GM19455 (cell line): Measurements from ENCODE around the gene SPRY1.

ENCODE experiments used
- ATAC-seq: cut with Tn5 transposase; IDR thresholded peaks from one replicate; pipeline ENCODE4 v1.9.1; 2021; ENCODE audit not compliant: unreplicated experiment

SPRY1 gene, protein sequence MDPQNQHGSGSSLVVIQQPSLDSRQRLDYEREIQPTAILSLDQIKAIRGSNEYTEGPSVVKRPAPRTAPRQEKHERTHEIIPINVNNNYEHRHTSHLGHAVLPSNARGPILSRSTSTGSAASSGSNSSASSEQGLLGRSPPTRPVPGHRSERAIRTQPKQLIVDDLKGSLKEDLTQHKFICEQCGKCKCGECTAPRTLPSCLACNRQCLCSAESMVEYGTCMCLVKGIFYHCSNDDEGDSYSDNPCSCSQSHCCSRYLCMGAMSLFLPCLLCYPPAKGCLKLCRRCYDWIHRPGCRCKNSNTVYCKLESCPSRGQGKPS

GRCh38 chr4:123396307-123397143, at the start of gene SPRY1:
Gene SPRY1, plus strand, starts transcription at chr4:123396795. Its CDS starts 4,797 bp downstream, at chr4:123401592.
- ATAC-seq, result peak; percentile 46

DNA sequence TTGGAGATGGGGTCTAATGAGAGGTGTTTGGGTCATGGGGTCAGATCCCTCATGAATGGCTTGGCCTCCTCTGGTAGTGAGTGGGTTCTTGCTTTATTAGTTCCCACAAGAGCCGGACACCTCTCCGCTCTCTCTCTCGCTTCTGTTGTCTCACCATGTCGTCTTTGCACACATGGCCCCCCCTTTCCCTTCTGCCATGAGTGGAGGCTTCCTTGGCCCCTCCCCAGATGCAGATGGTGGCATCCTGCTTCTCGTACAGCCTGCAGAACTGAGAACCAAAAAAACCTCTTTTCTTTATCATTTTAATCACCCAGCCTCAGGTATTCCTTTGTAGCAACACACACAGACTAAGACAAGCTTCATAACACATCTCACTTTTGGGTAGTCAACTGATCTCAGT, 49.6 kb upstream of the SPRY1 start:
- ATAC-seq, result no peak

DNA sequence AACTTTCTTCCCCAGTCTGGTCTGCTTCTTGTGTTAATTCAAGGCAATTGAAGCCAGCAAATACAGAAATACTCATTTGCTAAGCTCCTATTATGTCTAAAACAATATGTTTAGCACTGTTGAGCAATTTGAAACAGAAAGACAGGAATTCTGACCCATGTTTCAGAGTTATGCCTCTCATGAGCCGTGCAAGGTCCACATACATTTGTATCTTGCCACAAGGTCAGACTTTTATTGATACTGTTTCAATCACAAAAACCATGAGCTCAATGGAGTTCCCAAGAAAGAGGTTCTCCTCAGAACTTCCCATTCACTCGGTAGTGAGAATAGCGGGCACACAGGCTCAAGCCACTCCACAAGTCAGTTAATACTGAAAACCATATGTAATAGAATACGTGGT, 47.6 kb upstream of the SPRY1 start:
- ATAC-seq, result no peak

- ATAC-seq, result no peak
These were observed 47.0 kb upstream of the SPRY1 start for GRCh38 chr4:123349421-123350190.

DNA sequence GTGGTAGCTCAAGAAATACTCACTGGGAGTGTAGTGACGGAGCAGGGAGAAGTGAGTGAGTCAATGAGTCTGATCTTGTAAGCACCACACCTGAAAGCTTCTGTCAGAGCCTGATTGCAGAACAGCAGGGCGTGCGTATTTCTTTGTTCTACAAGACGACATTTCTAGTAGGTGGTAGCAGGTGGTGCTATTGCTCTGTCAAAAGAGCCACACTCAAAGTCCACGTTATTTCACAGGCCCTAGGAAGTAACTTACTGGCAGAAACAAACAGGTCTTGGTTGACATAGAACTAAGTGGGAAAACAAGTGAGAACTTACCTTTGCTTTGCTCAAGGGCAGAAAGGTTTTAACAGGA, 46.4 kb upstream of the SPRY1 start:
- ATAC-seq, result no peak

DNA sequence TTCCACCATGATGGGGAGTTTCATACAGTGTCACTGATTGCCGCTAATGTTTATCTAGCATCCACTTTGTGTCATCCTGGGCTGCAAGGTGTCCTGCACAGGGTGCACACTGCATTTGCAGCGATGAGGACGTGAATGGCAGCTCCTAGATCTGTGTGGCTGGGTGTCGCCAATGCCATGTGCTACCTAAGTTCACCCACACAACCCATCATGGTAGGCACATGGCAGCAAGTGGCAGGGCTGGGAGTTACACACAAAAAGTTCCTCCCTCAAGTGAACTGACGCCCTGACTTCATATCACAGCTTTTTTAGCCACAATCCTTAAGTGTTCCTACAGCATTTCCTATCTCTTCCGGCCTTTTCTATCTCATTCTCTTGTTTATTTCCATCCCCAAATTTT, 45.9 kb upstream of the SPRY1 start:
- no peak for ATAC-seq

DNA sequence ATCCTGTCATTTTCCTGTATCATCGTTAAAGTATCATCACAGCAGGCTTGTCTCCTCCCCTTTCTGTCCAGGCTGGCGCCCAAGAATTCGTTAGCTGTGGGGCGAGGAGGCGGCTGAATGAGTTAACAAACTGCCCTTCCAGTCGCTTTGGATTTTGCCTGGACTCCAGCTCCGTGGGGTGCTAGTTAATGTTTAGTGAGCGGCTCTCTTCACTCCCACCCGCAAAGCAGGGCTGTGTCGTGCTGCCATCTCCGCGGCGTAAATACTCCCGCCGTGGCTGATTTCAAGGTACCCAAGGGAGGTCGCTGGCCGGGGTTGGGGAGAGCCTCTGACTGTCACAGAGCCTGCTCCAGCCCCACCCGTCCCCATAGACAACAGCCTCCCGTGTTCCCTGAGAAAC, 44.9 kb upstream of the SPRY1 start:
- no peak for ATAC-seq

DNA sequence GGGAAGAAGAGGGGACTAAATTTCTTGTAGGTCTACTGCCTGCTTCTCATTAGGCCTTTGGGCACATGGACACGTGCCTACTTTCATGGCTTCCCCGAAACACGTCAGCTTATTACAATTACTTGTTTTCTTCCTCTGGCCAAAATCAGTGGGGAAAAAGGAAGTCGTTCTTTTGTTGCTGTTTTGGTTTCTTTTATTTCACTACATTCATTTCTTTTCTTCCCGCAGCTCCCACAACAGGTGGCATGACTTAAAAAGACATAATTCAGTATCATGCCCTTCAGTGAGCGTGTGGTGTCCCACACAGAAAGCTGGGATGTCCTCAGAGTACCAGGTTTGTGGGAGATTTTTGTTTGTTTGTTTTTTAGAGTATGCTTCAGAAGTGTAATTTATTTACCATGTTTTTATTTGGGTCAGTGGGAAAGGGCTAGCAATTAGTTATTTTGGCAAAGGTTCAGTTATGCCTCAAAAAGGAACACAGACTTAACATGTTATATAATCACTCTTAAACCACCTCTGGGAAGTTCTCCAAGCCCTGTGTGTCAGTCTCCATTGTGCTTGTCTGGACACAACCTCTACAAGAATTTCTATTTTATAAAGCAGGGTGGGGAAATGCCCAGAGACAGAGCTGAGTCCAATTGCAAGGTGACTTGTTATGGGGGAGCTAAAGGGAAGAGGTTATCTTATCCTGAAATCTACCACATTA, 44.2 kb upstream of the SPRY1 start:
- no peak for ATAC-seq

DNA sequence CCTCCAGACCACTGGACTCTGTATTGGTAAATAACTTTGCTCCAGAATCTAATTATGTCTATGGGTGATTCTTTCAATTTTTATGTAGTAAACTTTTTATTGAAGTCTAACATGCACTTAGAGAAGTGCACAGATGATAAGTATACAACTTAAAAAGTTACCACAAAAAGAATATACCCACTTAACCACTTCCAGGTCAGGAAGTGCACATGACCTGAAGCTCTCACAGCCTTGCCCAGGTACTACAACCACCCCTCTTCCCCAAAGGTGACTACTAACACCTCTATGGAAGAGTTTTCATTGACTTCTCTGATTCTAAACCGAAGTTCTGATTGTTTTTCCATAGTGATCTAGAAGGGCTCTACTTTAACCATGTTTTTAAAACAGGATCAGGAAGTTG, 43.6 kb upstream of the SPRY1 start:
- no peak for ATAC-seq

- ATAC-seq, result no peak
These were observed 42.9 kb upstream of the SPRY1 start for GRCh38 chr4:123353656-123354055.

GRCh38 chr4:123354701-123355100, 41.9 kb upstream of the SPRY1 start:
- no peak for ATAC-seq

- ATAC-seq, result no peak
These were observed 39.7 kb upstream of the SPRY1 start for GRCh38 chr4:123356921-123357320.

- no peak for ATAC-seq
These were observed 36.9 kb upstream of the SPRY1 start for GRCh38 chr4:123359449-123360315.

GRCh38 chr4:123361195-123361861, 35.3 kb upstream of the SPRY1 start:
- no peak for ATAC-seq

DNA sequence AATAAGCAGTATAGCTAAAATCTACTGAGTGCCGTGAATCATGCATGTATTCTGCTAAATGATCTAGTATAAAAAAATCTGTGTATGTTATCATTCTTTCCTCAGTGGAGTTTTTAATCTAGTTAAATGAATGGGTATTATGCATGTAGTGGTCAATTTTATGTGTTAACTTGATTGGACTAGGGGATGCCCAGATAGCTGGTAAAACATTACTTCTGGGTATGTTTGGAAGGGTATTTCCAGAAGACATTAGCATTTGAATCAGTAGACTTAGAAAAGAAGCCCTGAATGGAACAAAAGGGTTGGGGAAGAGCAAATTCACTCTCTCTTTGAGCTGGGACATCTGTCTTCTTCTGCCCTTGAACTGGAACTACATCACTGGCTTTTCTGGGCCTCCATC, 34.5 kb upstream of the SPRY1 start:
- ATAC-seq, result no peak

- peak; percentile 96 for ATAC-seq
These were observed 32.9 kb upstream of the SPRY1 start for GRCh38 chr4:123363729-123364128.

DNA sequence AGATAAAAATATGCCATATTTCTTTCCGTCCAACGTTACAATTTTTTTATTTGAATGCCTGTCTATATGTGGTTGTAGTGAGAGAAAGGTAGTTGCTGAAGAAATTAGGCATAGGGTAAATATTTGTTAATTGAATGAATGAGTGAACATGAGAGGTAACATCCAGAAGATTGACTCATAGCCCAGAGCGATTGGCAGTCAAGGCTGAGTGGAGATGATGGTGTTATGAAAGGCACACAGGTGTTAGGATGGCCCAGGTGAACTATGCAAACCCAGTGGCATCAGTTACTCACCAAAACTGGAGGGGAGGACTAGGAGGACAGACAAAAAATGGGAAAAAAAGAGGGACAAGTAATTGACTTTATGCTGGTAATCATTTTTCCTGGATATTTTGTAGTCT, 31.7 kb upstream of the SPRY1 start:
- ATAC-seq, result no peak

DNA sequence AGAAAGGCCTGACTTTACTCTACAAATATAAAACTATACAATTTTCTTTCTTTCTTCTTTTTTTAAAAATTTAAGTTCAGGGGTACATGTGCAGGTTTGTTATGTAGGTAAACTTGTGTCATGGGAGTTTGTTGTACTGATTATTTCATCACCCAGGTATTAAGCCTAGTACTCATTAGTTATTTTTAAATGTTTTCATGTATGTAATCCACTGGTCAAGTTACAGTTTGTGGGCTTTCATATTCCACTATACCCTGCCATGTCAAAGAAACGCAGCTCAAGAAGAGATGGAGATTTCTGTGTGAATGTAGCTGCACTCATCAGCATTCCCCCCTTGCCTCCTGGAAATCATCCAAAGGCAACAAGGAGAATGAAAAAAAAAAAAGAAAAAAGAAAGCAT, 31.2 kb upstream of the SPRY1 start:
- no peak for ATAC-seq

GRCh38 chr4:123366144-123366748, 30.3 kb upstream of the SPRY1 start:
- no peak for ATAC-seq
